ENCODE data around the gene FAM47B.

- TF ChIP-seq CTCF (IDR thresholded peaks at IDR 0.05; ENCODE audit: low read depth, low read length), result no peak
- no peak for TF ChIP-seq POLR2A (IDR thresholded peaks at IDR 0.05; ENCODE audit: extremely low read depth, insufficient read length)
- TF ChIP-seq MYC (IDR thresholded peaks at IDR 0.05; ENCODE audit: low read depth, low read length), result no peak
- no peak for TF ChIP-seq MAX (IDR thresholded peaks at IDR 0.05; ENCODE audit: low read depth, low read length)
Observed at GRCh38 chrX:34917146-34917545, 25.4 kb upstream of the FAM47B start.

Data from NB4 (cell line).